ENCODE data around the gene GPD2.
"Not testable (repeated sequence)": the region's sequence is repeated elsewhere in the genome, so short reads cannot be mapped to it uniquely, and the experiment has no call there.

The GPD2 gene

DNA sequence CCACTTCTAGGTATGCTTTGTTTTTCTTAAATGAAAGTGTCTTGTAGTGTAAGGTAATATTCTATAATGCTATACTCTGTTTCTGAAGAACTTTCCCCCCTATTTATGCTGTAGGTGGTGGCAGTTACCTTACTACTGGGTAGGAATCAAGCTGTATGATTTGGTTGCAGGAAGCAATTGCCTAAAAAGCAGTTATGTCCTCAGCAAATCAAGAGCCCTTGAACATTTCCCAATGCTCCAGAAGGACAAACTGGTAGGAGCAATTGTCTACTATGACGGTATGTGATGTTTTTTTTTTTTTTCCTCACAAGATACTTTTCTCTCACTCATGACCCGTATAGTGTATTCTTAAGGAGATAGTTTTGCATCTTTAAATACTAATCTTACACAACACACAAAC is 77.0 kb downstream of the GPD2 start:
- Histone ChIP-seq H3K4me3 (ENCODE audit: low read depth in 1 of 5, low read length in 5 of 5) (no peak overlapping the region), H3K27me3 (ENCODE audit: control insufficient read depth in 5 of 5, insufficient read depth in 4 of 5, low read length in 5 of 5) (no peaks in the 10 kb centered on the region), H3K9ac (ENCODE audit: low read length in 5 of 5) (no peak overlapping the region), H3K27ac (ENCODE audit: low read depth, low read length) (no peak overlapping the region), H3K4me1 (ENCODE audit: control insufficient read depth in 5 of 5, insufficient read depth in 5 of 5, low read length in 5 of 5) (no peaks in the 10 kb centered on the region), H3K9me3 (ENCODE audit: control insufficient read depth in 5 of 5, low read length in 5 of 5) (no peaks in the 10 kb centered on the region), H3K36me3 (ENCODE audit: control insufficient read depth in 5 of 5, insufficient read depth in 5 of 5, low read length in 5 of 5) (peaks cover 10 to 40% (median 25%) of the 10 kb centered on the region in 5 donors)

DNA sequence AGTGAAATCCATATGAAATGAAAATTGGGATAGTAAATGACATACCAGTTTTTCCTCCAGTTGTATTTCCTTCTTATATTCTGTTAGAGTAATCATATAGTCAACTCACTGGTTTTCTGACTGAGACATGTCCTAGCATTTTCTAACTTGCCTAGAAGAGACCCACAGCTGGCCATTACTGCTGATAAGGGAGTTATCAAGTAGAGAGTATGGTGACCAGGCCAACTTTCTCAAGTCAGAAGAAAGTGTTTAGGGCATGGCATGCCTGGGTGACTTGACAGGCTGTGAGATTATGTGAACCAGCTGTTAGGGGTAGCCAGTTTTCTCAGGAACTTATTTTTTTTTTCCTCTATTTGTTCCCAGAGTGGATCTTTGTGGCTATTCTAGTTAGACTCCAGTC is 81.2 kb downstream of the GPD2 start:
- H3K9me3 ChIP-seq (ENCODE audit: control insufficient read depth in 5 of 5, low read length in 5 of 5), result peaks cover 0 to 6% (median 4%) of the 10 kb centered on the region in 5 donors
- H3K27ac ChIP-seq (ENCODE audit: low read depth, low read length), result no peak overlapping the region
- no peak overlapping the region for H3K4me3 ChIP-seq (ENCODE audit: low read depth in 1 of 5, low read length in 5 of 5)
- no peaks in the 10 kb centered on the region for H3K4me1 ChIP-seq (ENCODE audit: control insufficient read depth in 5 of 5, insufficient read depth in 5 of 5, low read length in 5 of 5)
- H3K36me3 ChIP-seq (ENCODE audit: control insufficient read depth in 5 of 5, insufficient read depth in 5 of 5, low read length in 5 of 5), result peaks cover 8 to 30% (median 20%) of the 10 kb centered on the region in 5 donors
- no peak overlapping the region for H3K9ac ChIP-seq (ENCODE audit: low read length in 5 of 5)
- H3K27me3 ChIP-seq (ENCODE audit: control insufficient read depth in 5 of 5, insufficient read depth in 4 of 5, low read length in 5 of 5), result no peaks in the 10 kb centered on the region

DNA sequence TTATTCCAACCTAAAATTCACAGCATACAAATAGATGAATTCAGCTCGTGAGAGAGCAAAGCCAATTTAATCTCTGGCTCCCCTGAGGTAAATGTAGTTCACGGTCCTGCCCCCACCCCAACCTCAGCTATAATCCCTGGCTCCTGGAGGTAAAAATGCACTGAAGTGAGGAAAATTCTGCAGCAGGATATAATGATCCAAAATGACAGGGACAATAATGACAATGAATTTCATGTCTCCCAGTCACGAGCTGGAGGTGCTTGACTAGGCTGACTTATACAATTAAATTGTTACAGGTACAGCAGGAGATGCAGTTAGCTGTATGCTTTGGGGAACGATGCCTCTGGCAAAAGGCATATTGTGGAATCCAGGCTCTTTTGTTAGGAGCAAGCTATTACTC is 82.0 kb downstream of the GPD2 start:
- Histone ChIP-seq H3K27ac (ENCODE audit: low read depth, low read length) (no peak overlapping the region), H3K9me3 (ENCODE audit: control insufficient read depth in 5 of 5, low read length in 5 of 5) (peaks cover 0 to 6% (median 4%) of the 10 kb centered on the region in 5 donors), H3K4me1 (ENCODE audit: control insufficient read depth in 5 of 5, insufficient read depth in 5 of 5, low read length in 5 of 5) (no peaks in the 10 kb centered on the region), H3K27me3 (ENCODE audit: control insufficient read depth in 5 of 5, insufficient read depth in 4 of 5, low read length in 5 of 5) (no peaks in the 10 kb centered on the region), H3K9ac (ENCODE audit: low read length in 5 of 5) (no peak overlapping the region), H3K36me3 (ENCODE audit: control insufficient read depth in 5 of 5, insufficient read depth in 5 of 5, low read length in 5 of 5) (peaks cover 7 to 26% (median 20%) of the 10 kb centered on the region in 5 donors), H3K4me3 (ENCODE audit: low read depth in 1 of 5, low read length in 5 of 5) (no peak overlapping the region)

DNA sequence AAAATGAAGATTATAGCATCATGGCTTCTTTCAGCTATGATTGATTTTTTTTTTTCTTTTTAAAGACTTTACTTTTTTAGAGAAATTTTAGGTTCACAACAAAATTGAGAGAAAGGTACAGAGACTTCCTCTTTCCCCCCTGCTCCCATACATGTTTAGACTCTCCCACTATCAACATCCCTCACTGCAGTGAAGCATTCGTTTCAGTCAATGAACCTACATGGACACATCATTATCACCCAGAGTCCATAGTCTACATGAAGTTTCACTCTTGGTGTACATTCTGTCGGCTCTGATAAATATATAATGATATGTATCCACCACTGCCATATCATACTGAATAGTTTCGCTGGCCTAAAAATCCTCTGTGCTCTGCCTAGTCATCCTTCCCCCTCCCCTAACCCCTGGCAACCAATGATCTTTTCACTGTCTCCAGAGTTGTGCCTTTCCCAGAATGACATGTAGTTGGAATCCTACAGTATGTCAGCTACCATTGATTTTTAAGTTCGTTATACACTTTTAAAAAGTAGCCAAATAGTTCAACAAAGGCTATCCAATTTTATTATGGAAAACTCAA is 86.8 kb downstream of the GPD2 start:
- Histone ChIP-seq H3K4me3 (ENCODE audit: low read depth in 1 of 5, low read length in 5 of 5) (no peak overlapping the region), H3K9ac (ENCODE audit: low read length in 5 of 5) (no peak overlapping the region), H3K27ac (ENCODE audit: low read depth, low read length) (no peak overlapping the region)

DNA sequence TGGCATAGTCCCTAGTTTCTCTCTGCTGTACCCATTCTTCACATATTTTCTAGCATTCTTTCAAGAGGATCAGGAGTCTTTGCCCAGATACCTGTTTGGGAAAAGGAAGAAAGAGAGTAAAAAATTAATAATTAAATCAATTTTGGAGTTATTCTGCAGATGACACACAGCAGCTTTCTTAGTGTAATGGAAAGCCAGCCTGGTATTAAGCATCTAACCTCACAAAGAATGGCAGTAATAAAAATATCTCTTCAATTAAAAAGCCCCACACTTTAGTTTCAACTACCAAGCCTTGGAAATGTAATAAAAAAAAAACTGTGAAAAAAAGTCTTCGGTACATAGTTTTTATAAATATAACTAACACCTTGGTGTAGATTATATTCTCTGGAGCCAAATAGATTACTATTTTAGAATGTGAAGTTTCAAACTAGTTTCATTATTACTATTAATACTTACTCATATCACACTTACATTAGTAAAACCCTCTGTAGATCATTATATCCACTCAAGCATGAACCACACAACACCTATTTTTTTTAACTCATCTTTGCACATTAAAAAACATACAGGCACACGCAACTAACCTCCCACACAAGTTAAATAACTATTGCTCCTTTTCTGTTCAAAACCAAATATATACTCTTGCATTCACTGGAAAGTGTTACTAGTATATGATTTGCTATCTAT is 90.9 kb downstream of the GPD2 start:
- Histone ChIP-seq H3K4me1 (ENCODE audit: control insufficient read depth in 5 of 5, insufficient read depth in 5 of 5, low read length in 5 of 5) (no peaks in the 10 kb centered on the region), H3K9me3 (ENCODE audit: control insufficient read depth in 5 of 5, low read length in 5 of 5) (no peaks in the 10 kb centered on the region), H3K4me3 (ENCODE audit: low read depth in 1 of 5, low read length in 5 of 5) (no peak overlapping the region), H3K9ac (ENCODE audit: low read length in 5 of 5) (no peak overlapping the region), H3K36me3 (ENCODE audit: control insufficient read depth in 5 of 5, insufficient read depth in 5 of 5, low read length in 5 of 5) (peaks cover 0 to 6% (median 4%) of the 10 kb centered on the region in 5 donors), H3K27ac (ENCODE audit: low read depth, low read length) (no peak overlapping the region), H3K27me3 (ENCODE audit: control insufficient read depth in 5 of 5, insufficient read depth in 4 of 5, low read length in 5 of 5) (no peaks in the 10 kb centered on the region)

More for the DNA sequence above, 86.8 kb downstream of the GPD2 start:
- H3K4me1 ChIP-seq (ENCODE audit: control insufficient read depth in 5 of 5, insufficient read depth in 5 of 5, low read length in 5 of 5), result no peaks in the 10 kb centered on the region
- peaks cover 0 to 6% (median 4%) of the 10 kb centered on the region in 5 donors for H3K9me3 ChIP-seq (ENCODE audit: control insufficient read depth in 5 of 5, low read length in 5 of 5)
- peaks cover 3 to 6% (median 3%) of the 10 kb centered on the region in 5 donors for H3K36me3 ChIP-seq (ENCODE audit: control insufficient read depth in 5 of 5, insufficient read depth in 5 of 5, low read length in 5 of 5)
- no peaks in the 10 kb centered on the region for H3K27me3 ChIP-seq (ENCODE audit: control insufficient read depth in 5 of 5, insufficient read depth in 4 of 5, low read length in 5 of 5)

DNA sequence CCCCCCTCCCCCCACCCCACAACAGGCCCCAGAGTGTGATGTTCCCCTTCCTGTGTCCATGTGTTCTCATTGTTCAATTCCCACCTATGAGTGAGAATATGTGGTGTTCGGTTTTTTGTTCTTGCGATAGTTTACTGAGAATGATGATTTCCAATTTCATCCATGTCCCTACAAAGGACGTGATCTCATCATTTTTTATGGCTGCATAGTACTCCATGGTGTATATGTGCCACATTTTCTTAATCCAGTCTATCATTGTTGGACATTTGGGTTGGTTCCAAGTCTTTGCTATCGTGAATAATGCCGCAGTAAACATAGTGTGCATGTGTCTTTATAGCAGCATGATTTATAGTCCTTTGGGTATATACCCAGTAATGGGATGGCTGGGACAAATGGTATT is 92.4 kb downstream of the GPD2 start:
- not testable (repeated sequence) for H3K27me3 ChIP-seq (ENCODE audit: control insufficient read depth in 5 of 5, insufficient read depth in 4 of 5, low read length in 5 of 5); H3K9ac ChIP-seq (ENCODE audit: low read length in 5 of 5); H3K27ac ChIP-seq (ENCODE audit: low read depth, low read length); H3K9me3 ChIP-seq (ENCODE audit: control insufficient read depth in 5 of 5, low read length in 5 of 5); H3K36me3 ChIP-seq (ENCODE audit: control insufficient read depth in 5 of 5, insufficient read depth in 5 of 5, low read length in 5 of 5); H3K4me1 ChIP-seq (ENCODE audit: control insufficient read depth in 5 of 5, insufficient read depth in 5 of 5, low read length in 5 of 5); H3K4me3 ChIP-seq (ENCODE audit: low read depth in 1 of 5, low read length in 5 of 5)

DNA sequence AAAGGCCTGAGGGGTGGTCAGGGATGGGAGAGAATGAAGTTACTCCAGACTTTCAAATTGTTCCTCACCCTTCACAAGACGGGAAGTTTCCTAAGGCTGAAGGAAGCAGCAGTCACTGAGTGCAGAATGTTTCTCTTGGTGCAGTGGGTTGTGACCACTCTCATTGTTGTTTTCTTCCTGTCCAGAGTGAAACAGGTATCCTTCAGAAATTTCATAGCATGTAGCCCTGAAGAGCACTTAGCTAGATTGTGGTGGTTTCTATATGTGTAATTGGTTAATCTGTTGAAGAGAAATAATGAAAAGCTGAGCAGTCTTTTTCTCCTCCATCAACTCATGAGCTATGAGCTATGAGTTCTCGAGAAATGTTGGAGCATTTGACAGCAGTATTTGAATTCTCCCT is 96.8 kb downstream of the GPD2 start:
- Histone ChIP-seq H3K27me3 (ENCODE audit: control insufficient read depth in 5 of 5, insufficient read depth in 4 of 5, low read length in 5 of 5) (no peaks in the 10 kb centered on the region), H3K36me3 (ENCODE audit: control insufficient read depth in 5 of 5, insufficient read depth in 5 of 5, low read length in 5 of 5) (peaks cover 0 to 6% (median 4%) of the 10 kb centered on the region in 5 donors), H3K27ac (ENCODE audit: low read depth, low read length) (no peak overlapping the region), H3K4me3 (ENCODE audit: low read depth in 1 of 5, low read length in 5 of 5) (no peak overlapping the region), H3K9ac (ENCODE audit: low read length in 5 of 5) (no peak overlapping the region), H3K9me3 (ENCODE audit: control insufficient read depth in 5 of 5, low read length in 5 of 5) (peaks cover 0 to 5% (median 0%) of the 10 kb centered on the region in 5 donors), H3K4me1 (ENCODE audit: control insufficient read depth in 5 of 5, insufficient read depth in 5 of 5, low read length in 5 of 5) (no peaks in the 10 kb centered on the region)

DNA sequence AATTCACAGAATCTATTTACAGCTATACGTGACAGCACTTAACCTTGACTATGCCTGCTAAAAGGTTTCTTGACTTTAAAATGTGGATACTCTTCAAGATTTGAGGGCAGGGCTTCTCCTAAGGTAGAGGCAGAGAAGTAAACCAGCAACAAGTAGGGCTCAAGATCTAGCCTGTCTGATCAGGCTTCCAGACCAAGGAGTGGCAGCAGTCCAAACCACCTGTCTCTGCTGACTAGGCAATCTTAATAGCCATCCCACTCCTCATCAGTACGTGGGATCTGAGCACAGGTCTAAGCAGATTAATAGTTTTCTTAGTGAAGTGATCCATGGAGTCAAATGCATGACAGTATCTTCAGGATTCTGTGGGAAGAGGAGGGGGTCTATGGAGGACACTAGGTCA is 100.4 kb downstream of the GPD2 start:
- Histone ChIP-seq H3K27me3 (ENCODE audit: control insufficient read depth in 5 of 5, insufficient read depth in 4 of 5, low read length in 5 of 5) (no peaks in the 10 kb centered on the region), H3K27ac (ENCODE audit: low read depth, low read length) (no peak overlapping the region), H3K4me1 (ENCODE audit: control insufficient read depth in 5 of 5, insufficient read depth in 5 of 5, low read length in 5 of 5) (peaks cover 0 to 3% (median 0%) of the 10 kb centered on the region in 5 donors), H3K4me3 (ENCODE audit: low read depth in 1 of 5, low read length in 5 of 5) (no peak overlapping the region), H3K9ac (ENCODE audit: low read length in 5 of 5) (no peak overlapping the region), H3K9me3 (ENCODE audit: control insufficient read depth in 5 of 5, low read length in 5 of 5) (peaks cover 0 to 5% (median 0%) of the 10 kb centered on the region in 5 donors), H3K36me3 (ENCODE audit: control insufficient read depth in 5 of 5, insufficient read depth in 5 of 5, low read length in 5 of 5) (peaks cover 0 to 2% (median under 1%) of the 10 kb centered on the region in 5 donors)

DNA sequence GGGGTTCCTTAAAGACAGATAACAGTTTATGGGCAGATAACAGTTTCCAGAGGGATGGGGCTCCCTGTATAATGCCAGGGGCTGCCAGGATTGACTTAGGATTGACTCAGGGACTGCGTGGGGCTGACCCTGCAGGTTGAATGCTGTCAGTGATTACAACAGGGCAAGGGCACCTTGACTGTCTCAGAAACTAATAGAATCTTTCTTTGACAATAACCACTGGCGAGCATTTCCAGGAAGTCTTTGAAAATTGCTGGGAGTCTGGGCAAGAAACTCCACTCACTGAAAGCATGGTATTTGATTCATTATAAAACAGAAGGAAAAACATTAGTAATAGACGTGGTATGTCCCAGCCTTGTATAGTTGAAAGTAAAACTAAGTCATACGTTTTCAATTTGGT is 101.0 kb downstream of the GPD2 start:
- H3K4me3 ChIP-seq (ENCODE audit: low read depth in 1 of 5, low read length in 5 of 5), result no peak overlapping the region
- H3K4me1 ChIP-seq (ENCODE audit: control insufficient read depth in 5 of 5, insufficient read depth in 5 of 5, low read length in 5 of 5), result peaks cover 0 to 3% (median 0%) of the 10 kb centered on the region in 5 donors
- no peaks in the 10 kb centered on the region for H3K36me3 ChIP-seq (ENCODE audit: control insufficient read depth in 5 of 5, insufficient read depth in 5 of 5, low read length in 5 of 5)
- no peaks in the 10 kb centered on the region for H3K27me3 ChIP-seq (ENCODE audit: control insufficient read depth in 5 of 5, insufficient read depth in 4 of 5, low read length in 5 of 5)
- no peak overlapping the region for H3K9ac ChIP-seq (ENCODE audit: low read length in 5 of 5)
- peaks cover 0 to 5% (median 0%) of the 10 kb centered on the region in 5 donors for H3K9me3 ChIP-seq (ENCODE audit: control insufficient read depth in 5 of 5, low read length in 5 of 5)
- no peak overlapping the region for H3K27ac ChIP-seq (ENCODE audit: low read depth, low read length)

DNA sequence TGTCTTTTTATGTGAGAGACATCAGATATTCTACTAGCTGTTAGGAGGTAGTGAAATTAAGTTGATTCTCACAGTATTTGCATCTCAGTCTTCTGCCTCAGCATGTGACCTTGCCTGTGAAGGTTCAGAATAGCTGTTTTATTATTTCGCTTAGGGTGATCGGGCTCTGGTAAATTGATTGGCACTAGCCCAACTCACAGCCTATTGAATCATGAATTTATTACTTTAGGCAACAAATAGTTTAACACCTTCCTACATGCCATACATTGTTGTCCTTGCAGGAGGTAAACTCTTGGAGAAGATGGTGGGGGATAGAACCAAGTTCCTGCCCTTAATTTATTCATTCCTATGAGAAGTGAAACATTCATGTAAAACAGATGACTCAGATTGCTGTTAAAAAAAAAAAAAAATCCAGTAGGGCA is 101.9 kb downstream of the GPD2 start:
- Histone ChIP-seq H3K4me1 (ENCODE audit: control insufficient read depth in 5 of 5, insufficient read depth in 5 of 5, low read length in 5 of 5) (peaks cover 0 to 3% (median 0%) of the 10 kb centered on the region in 5 donors), H3K27ac (ENCODE audit: low read depth, low read length) (no peak overlapping the region), H3K9me3 (ENCODE audit: control insufficient read depth in 5 of 5, low read length in 5 of 5) (peaks cover 0 to 5% (median 0%) of the 10 kb centered on the region in 5 donors), H3K36me3 (ENCODE audit: control insufficient read depth in 5 of 5, insufficient read depth in 5 of 5, low read length in 5 of 5) (peaks cover 0 to 4% (median 0%) of the 10 kb centered on the region in 5 donors), H3K27me3 (ENCODE audit: control insufficient read depth in 5 of 5, insufficient read depth in 4 of 5, low read length in 5 of 5) (no peaks in the 10 kb centered on the region), H3K9ac (ENCODE audit: low read length in 5 of 5) (no peak overlapping the region), H3K4me3 (ENCODE audit: low read depth in 1 of 5, low read length in 5 of 5) (no peak overlapping the region)
